ENCODE measurements around the gene PISD.

GRCh38 chr22:31682751-31683150 is 20.7 kb upstream of the PISD start:
- TF ChIP-seq CTCF (conservative IDR thresholded peaks at IDR 0.05) (no peak), EZH2 (IDR thresholded peaks at IDR 0.05; ENCODE audit: low read depth) (no peak)

Measured in PC-9 (cell line).